Type B pancreatic cell (in vitro differentiated cells): Measurements from ENCODE around the gene TGIF2LY. TPM values are rescaled to one million over a fixed set of nuclear protein-coding genes. Genes with fewer than 3 reads are reported as not detected.
"Not testable (repeated sequence)": the region's sequence is repeated elsewhere in the genome, so short reads cannot be mapped to it uniquely, and the experiment has no call there.

Experiments
- DNase-seq: peaks from one replicate; pipeline ENCODE4 v3.0.0; 2021; ENCODE audit warnings: mixed read lengths; ENCODE audit not compliant: unreplicated experiment; ENCODE audit errors: extremely low spot score
- H3K27ac Mint-ChIP-seq: 2 replicates; pipeline ENCODE4 v1.8.0; 2021; ENCODE audit warnings: mild to moderate bottlenecking, mixed read lengths
- H3K27me3 Mint-ChIP-seq: 2 replicates; pipeline ENCODE4 v1.8.0; 2021; ENCODE audit warnings: mixed read lengths
- H3K36me3 Mint-ChIP-seq: 2 replicates; pipeline ENCODE4 v1.8.0; 2021; ENCODE audit warnings: mixed read lengths
- H3K4me1 Mint-ChIP-seq: one replicate; pipeline ENCODE4 v1.8.0; 2021; ENCODE audit warnings: mixed read lengths; ENCODE audit not compliant: unreplicated experiment
- H3K4me3 Mint-ChIP-seq: 2 replicates; pipeline ENCODE4 v1.8.0; 2021; ENCODE audit warnings: mild to moderate bottlenecking, mixed read lengths
- H3K9me3 Mint-ChIP-seq: 2 replicates; pipeline ENCODE4 v1.8.0; 2021; ENCODE audit warnings: mixed read lengths
- long read RNA-seq: library from polyadenylated mRNA; unstranded; transcript quantifications from one replicate; pipeline ENCODE4 v2.0.0, GENCODE V29; 2020
- total RNA-seq: library from RNA; stranded (reverse); gene quantifications from 2 replicates; pipeline ENCODE4 v1.2.1, GENCODE V29; 2021; ENCODE audit warnings: low replicate concordance

The TGIF2LY gene
- not detected in 2 replicates for total RNA-seq
- long read RNA-seq, result 0 reads

GRCh38 chrY:3578767-3579166, at the start of gene TGIF2LY:
Gene TGIF2LY, plus strand, starts transcription at chrY:3579067. Its CDS starts 178 bp downstream, at chrY:3579245.
- not testable (repeated sequence) for H3K27me3 Mint-ChIP-seq, DNase-seq, H3K4me1 Mint-ChIP-seq, H3K4me3 Mint-ChIP-seq, H3K27ac Mint-ChIP-seq, H3K36me3 Mint-ChIP-seq, H3K9me3 Mint-ChIP-seq
